Measurements from ENCODE around the gene CHRNA1.

- no peak for TF ChIP-seq CTCF (IDR thresholded peaks at IDR 0.05 in 4 of 5, conservative IDR thresholded peaks at IDR 0.05 in 1 of 5)
- no peak for TF ChIP-seq POLR2A (IDR thresholded peaks at IDR 0.05)
Observed at GRCh38 chr2:174763780-174764179, 492 bp downstream of the CHRNA1 start.

Data from gastrocnemius medialis (tissue), 4 donors.